ENCODE results near the gene NSD2. TPM values are rescaled to one million over a fixed set of nuclear protein-coding genes. Genes with fewer than 3 reads are reported as not detected.

NSD2 gene
- total RNA-seq, 4 donors from 2014 or later: 30.9 to 63.7 (median 40.3) TPM

DNA sequence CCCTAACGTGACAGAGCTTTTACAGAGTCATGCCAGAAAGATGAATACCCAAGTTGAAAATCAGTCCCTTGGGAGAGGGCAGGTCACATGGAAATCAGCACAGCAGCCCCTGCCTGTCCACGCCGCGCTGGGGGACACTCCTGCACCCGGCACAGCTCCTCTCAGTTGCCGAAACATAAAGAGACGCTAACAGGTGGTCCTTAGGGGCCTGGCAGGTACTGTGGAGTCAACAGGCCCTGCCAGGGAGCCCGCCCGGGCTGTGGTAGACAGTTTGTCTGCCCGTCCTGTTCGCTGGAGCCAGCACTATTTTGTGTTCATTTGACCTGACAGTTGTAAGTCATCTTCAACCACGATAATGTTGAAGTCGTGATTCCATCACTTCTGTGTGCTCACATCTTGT is 107.0 kb downstream of the NSD2 start:
- DNase-seq: no peak
- Histone ChIP-seq H3K27ac (no peak overlapping the region), H3K27me3 (no peaks in the 10 kb centered on the region), H3K4me3 (replicated peaks in 1 of 3) (no peak overlapping the region), H3K36me3 (peaks cover 35 to 54% of the 10 kb centered on the region in 2 donors), H3K4me1 (no peaks in the 10 kb centered on the region), H3K9me3 (no peaks in the 10 kb centered on the region)
- intact Hi-C loops (cut with DNase I): no loop called here
- TF ChIP-seq, protein P1, sequence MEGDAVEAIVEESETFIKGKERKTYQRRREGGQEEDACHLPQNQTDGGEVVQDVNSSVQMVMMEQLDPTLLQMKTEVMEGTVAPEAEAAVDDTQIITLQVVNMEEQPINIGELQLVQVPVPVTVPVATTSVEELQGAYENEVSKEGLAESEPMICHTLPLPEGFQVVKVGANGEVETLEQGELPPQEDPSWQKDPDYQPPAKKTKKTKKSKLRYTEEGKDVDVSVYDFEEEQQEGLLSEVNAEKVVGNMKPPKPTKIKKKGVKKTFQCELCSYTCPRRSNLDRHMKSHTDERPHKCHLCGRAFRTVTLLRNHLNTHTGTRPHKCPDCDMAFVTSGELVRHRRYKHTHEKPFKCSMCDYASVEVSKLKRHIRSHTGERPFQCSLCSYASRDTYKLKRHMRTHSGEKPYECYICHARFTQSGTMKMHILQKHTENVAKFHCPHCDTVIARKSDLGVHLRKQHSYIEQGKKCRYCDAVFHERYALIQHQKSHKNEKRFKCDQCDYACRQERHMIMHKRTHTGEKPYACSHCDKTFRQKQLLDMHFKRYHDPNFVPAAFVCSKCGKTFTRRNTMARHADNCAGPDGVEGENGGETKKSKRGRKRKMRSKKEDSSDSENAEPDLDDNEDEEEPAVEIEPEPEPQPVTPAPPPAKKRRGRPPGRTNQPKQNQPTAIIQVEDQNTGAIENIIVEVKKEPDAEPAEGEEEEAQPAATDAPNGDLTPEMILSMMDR (IDR thresholded peaks at IDR 0.05): no peak
- TF ChIP-seq POLR2A (IDR thresholded peaks at IDR 0.05): no peak
- WGBS, 2 donors: 95 to 97% methylated on average over 13 of the region's 13 CpGs

DNA sequence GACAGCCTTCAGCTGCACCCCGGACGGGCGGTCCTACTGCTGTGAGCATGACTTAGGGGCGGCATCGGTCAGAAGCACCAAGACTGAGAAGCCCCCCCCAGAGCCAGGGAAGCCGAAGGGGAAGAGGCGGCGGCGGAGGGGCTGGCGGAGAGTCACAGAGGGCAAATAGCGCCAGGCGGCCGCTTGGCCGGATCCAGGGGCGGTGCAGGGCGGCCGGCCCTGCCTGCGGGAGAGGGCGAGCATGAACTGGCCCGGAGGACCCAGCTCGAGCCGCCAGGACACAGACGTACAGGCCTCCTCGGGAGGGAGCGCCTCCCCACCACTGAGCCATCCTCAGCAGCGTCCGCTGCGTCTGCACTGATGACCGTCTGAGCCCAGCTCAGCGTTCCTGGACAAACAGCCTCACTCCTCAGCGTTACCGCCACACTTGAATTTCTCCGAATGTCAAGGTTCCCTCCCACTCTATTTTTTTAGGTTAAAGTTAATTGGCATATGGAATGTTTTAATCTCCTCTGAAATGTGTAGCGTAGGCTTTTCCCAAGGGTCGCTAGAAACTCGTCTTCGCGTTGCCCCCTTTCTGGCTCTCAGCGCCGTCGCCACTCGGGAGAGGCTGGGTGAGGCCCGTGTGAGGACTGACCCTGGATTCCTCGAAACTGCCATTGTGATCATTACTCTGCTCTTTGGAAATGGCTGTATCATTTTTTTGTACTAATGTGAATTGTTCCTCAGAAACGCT is 107.7 kb downstream of the NSD2 start:
- WGBS, 2 donors: 92 to 93% methylated on average over 44 to 45 of the region's 45 CpGs
- no peaks in the 10 kb centered on the region for H3K27me3 ChIP-seq
- intact Hi-C loops (cut with DNase I): no loop called here
- H3K27ac ChIP-seq: no peak overlapping the region
- no peaks in the 10 kb centered on the region for H3K9me3 ChIP-seq
- no peak overlapping the region for H3K4me3 ChIP-seq (replicated peaks in 1 of 3)
- no peak for TF ChIP-seq POLR2A (IDR thresholded peaks at IDR 0.05)
- TF ChIP-seq, protein P1 (IDR thresholded peaks at IDR 0.05): no peak
- no peaks in the 10 kb centered on the region for H3K4me1 ChIP-seq
- no peak for DNase-seq
- H3K36me3 ChIP-seq: peaks cover 41 to 61% of the 10 kb centered on the region in 2 donors

DNA sequence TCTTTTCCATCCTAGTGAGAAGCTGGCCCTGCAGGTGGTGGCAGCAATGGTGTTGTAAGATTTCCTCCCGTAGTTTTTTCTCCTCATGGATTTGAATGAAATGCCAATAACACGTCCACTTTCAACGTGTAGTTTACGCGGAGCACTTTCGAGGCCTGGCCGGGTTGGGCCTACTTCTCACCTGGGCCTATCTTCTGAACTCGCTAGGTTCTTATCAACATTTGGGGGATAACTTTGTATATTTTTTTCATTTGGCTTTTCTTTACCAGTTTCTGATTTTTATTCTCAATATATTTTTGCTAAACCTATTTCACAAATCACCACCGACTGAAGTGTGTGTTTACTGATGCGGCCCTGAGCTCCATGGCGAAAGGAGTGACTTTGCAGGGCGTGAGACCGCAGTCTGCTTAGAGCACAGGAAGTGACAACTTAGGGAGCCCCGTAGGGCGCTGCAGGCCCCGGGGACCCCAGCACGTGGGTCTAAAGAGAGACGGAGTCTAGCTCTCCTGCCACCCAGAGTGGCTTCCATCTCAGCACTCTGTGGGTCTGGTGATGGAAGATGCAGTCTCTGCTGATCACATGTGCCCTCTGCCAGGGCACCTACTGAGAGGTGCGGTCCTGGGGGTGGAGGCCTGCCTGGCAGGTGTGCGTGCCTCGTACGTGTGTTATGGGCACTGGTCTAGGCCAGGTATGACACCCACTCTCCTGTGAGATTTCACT is 108.4 kb downstream of the NSD2 start:
- Histone ChIP-seq H3K9me3 (no peaks in the 10 kb centered on the region), H3K4me1 (no peaks in the 10 kb centered on the region), H3K36me3 (peaks cover 49 to 68% of the 10 kb centered on the region in 2 donors), H3K27me3 (no peaks in the 10 kb centered on the region), H3K27ac (no peak overlapping the region), H3K4me3 (replicated peaks in 1 of 3) (no peak overlapping the region)
- 92 to 94% methylated on average over 19 to 22 of the region's 22 CpGs for WGBS, 2 donors
- no peak for DNase-seq
- TF ChIP-seq, protein P1 (IDR thresholded peaks at IDR 0.05): no peak
- no peak for TF ChIP-seq POLR2A (IDR thresholded peaks at IDR 0.05)
- intact Hi-C loops (cut with DNase I): no loop called here

DNA sequence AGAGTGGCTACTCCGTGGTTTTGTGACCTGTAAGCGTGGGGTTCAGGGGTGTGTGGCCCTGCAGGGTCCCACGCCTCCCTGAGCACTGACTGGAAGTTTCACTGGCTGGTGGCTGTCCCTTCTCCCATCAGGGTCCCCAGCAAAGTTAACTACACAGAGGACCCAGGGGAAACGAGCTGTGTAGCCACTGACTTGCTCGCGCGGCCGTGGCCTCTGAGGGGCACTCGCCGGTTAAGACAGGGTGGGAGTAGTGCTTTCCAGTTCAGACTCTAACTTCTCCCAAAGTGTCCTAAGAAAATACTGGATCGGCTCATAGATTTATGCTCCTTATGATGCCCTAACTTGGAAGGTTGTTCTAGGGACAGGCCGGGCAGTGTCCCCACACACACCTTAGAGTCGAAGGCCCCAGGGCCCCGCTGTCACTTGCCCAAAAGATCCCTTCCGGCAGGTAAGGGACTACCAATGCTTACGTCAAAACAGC is 109.4 kb downstream of the NSD2 start:
- Histone ChIP-seq H3K27me3 (no peaks in the 10 kb centered on the region), H3K36me3 (peaks cover 58 to 72% of the 10 kb centered on the region in 2 donors), H3K4me3 (replicated peaks in 1 of 3) (no peak overlapping the region), H3K27ac (no peak overlapping the region), H3K4me1 (no peaks in the 10 kb centered on the region), H3K9me3 (no peaks in the 10 kb centered on the region)
- 94 to 95% methylated on average over 16 of the region's 16 CpGs for WGBS, 2 donors
- no peak for DNase-seq
- intact Hi-C loops (cut with DNase I): no loop called here
- TF ChIP-seq, protein P1 (IDR thresholded peaks at IDR 0.05): no peak
